Lower leg skin (tissue), 3 donors: Measurements from ENCODE around the gene SLC39A13.

Source experiments
- POLR2A ChIP-seq, 2 donors: fragments of 450-650 bp; IDR thresholded peaks; one replicate each; pipeline ENCODE4 v1.6.1; 2016 to 2017; ENCODE audit warnings: antibody characterized with exemption in 2 of 2, mild to moderate bottlenecking in 1 of 2, moderate library complexity in 1 of 2
- TF ChIP-seq, protein P1 (sequence below), 3 donors: fragments of 450-650 bp; IDR thresholded peaks; one replicate each; pipeline ENCODE4 v1.5.1; 2016; ENCODE audit warnings: antibody characterized with exemption in 3 of 3, mild to moderate bottlenecking in 3 of 3, moderate library complexity in 2 of 3

DNA sequence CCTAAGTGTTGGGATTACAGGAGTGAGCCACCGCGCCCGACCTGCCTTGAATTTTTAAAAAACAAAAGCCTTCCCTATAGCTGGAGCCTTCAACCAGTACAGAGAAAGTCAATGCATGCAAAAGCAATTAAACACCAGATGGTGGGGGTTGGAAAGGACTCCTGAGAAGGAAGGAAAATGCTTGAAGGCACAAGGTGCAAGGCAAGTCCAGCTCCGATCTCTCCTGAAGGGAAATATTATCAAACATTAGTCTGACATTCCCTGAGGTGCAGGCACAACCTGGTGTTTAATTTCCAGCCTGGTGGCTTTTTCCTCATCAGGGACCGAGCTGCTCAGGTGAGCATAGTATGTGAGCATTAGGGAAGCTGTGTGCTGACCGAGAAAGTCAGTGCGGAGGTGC, 53.5 kb downstream of the SLC39A13 start:
- TF ChIP-seq, protein P1, sequence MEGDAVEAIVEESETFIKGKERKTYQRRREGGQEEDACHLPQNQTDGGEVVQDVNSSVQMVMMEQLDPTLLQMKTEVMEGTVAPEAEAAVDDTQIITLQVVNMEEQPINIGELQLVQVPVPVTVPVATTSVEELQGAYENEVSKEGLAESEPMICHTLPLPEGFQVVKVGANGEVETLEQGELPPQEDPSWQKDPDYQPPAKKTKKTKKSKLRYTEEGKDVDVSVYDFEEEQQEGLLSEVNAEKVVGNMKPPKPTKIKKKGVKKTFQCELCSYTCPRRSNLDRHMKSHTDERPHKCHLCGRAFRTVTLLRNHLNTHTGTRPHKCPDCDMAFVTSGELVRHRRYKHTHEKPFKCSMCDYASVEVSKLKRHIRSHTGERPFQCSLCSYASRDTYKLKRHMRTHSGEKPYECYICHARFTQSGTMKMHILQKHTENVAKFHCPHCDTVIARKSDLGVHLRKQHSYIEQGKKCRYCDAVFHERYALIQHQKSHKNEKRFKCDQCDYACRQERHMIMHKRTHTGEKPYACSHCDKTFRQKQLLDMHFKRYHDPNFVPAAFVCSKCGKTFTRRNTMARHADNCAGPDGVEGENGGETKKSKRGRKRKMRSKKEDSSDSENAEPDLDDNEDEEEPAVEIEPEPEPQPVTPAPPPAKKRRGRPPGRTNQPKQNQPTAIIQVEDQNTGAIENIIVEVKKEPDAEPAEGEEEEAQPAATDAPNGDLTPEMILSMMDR (IDR thresholded peaks at IDR 0.05), result no peak
- TF ChIP-seq POLR2A (IDR thresholded peaks at IDR 0.05), result no peak
